ENCODE results near the gene PARG. TPM values are rescaled to one million over a fixed set of nuclear protein-coding genes. Genes with fewer than 3 reads are reported as not detected.

Gene PARG
- 16.5 to 21.7 TPM (median 18.6 TPM) in 5 replicates for total RNA-seq (2022; extraction: Qiagen RNA extraction)

DNA sequence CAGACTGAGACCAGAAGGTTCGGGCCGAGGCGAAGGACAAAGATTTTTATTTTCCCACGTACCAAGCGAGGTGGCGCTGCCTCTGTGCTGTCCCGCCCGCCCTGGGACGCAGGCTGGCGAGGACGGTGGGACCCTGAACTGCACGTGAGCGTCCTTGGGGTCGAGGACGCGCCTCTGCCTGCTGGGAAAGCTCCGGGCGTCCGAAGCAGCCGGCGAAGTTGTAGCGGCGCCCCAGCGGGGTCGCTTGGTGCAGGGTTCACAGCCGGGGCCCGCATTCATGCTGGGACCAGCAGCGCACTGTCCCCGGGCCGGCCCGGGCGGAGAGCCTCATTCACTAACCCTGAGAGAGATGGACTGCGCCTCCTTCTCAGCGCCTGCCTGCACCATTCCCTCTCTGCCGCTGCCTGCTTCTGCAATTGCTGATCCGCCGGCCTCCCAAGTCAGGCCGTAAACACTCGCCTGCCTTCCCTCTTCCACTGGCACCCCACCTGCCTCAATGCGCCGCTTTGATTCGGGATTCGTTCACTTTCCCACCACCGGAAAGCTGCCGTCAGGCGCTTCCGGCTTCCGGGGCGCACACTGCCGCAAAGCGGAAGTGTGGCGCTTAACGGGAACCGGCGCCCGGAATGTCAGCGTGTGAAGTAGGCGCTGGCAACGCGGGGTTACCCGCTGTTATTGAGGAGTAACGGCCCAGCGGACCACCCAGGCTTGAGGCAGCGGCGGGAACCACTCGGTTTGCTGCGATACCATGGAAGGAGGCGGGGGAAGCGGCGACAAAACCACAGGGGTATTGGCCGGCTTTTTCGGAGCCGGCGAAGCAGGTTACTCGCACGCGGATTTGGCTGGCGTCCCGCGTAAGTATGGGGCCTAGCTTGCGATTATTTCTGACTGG is at the start of gene PARG, which contains the start of gene TIMM23B:
PARG (minus strand) TSS at position 581 of the 892 bp plus-strand sequence; CDS start at position 279, 302 bp downstream.
TIMM23B (plus strand) TSS at position 607 of the 892 bp plus-strand sequence; CDS start at position 749, 142 bp downstream.

DNA sequence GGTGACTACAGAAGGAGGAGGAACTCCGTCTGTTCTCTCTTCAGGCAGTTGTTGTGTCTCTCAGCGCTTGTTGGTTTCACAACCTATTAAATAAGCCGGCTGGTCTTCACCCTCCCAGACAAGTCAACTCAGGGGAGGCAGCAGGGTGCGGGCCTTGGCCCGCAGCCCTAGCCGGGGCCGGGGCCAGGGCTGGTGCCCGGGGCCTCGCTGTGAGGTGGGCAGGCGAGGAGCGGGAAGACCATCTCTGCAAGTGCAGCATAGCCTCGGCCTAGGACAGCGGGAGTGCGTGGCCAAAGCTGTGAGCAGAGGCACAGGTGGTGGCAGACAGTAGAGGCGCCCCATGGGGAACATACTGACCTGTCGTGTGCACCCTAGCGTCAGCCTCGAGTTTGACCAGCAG is 46.5 kb upstream of the PARG start, which contains the start of gene AGAP6:
AGAP6 (plus strand) TSS at position 31 of the 400 bp plus-strand sequence; CDS start at position 341, 310 bp downstream.

Other genes with a start within 250 kb of the PARG start
- gene OGDHL, start 179.7 kb downstream of the PARG start, total RNA-seq (2022; extraction: Qiagen RNA extraction): 0.46 to 0.59 TPM (median 0.47 TPM) in 5 replicates
- 14.8 to 24.9 TPM (median 17.8 TPM) in 5 replicates for gene TIMM23B, start within 50 bp of the PARG start, total RNA-seq (2022; extraction: Qiagen RNA extraction)
- 6.5 to 9.6 TPM (median 8.1 TPM) in 5 replicates for gene AGAP6, start 46.4 kb upstream of the PARG start, total RNA-seq (2022; extraction: Qiagen RNA extraction)
- gene WASHC2A, start 125.9 kb upstream of the PARG start, total RNA-seq (2022; extraction: Qiagen RNA extraction): 10.9 to 14.9 TPM (median 11.3 TPM) in 5 replicates

Measured in A549 treated with AZD2906 at 1 μM for 4 hours (cell line).